ENCODE results near the gene GFRA4.

GFRA4 gene

GRCh38 chr20:3670945-3671344 lies 7.7 kb upstream of the GFRA4 start:
- H3K36me3 ChIP-seq (replicated peaks; ENCODE audit: insufficient read depth, low read length) = no peaks in the 10 kb centered on the region
- peaks cover 44% of the 10 kb centered on the region for H3K27me3 ChIP-seq (replicated peaks; ENCODE audit: insufficient read depth, low read length)

GRCh38 chr20:3670511-3670910 lies 7.3 kb upstream of the GFRA4 start:
- H3K9ac ChIP-seq (ENCODE audit: low read length) = no peak overlapping the region
- H3K36me3 ChIP-seq (replicated peaks; ENCODE audit: insufficient read depth, low read length) = no peaks in the 10 kb centered on the region
- H3K9me2 ChIP-seq (replicated peaks; ENCODE audit: insufficient read depth, low read length) = no peaks in the 10 kb centered on the region
- H2AFZ ChIP-seq (ENCODE audit: low read length) = no peak overlapping the region
- H3K27me3 ChIP-seq (replicated peaks; ENCODE audit: insufficient read depth, low read length) = peaks cover 39% of the 10 kb centered on the region
- no peaks in the 10 kb centered on the region for H4K20me1 ChIP-seq (ENCODE audit: insufficient read depth, low read length)
- H3K79me2 ChIP-seq (ENCODE audit: low read length) = no peaks in the 10 kb centered on the region
- H3K4me2 ChIP-seq (ENCODE audit: low read depth, low read length) = no peak overlapping the region
- no peak overlapping the region for H3K27ac ChIP-seq (ENCODE audit: low read length)
- no peak overlapping the region for H3K4me3 ChIP-seq (ENCODE audit: low read length)
- H3K4me1 ChIP-seq (ENCODE audit: low read length) = peaks cover 8% of the 10 kb centered on the region
- peaks cover 4% of the 10 kb centered on the region for H3F3A ChIP-seq (ENCODE audit: insufficient read depth, low read length)
- no peak for TF ChIP-seq EZH2phosphoT487 (IDR thresholded peaks at IDR 0.05; ENCODE audit: low read length)
- TF ChIP-seq CTCF (IDR thresholded peaks at IDR 0.05; ENCODE audit: low read length) = no peak
- TF ChIP-seq EZH2 (optimal IDR thresholded peaks at IDR 0.05; ENCODE audit: low read depth, low read length) = no peak
- no peak for DNase-seq
- no peaks in the 10 kb centered on the region for H3K9me3 ChIP-seq (replicated peaks; ENCODE audit: insufficient read depth, low read length)

More at GRCh38 chr20:3670945-3671344, 7.7 kb upstream of the GFRA4 start:
- H2AFZ ChIP-seq (ENCODE audit: low read length) = no peak overlapping the region
- H3K9ac ChIP-seq (ENCODE audit: low read length) = no peak overlapping the region
- no peak overlapping the region for H3K4me2 ChIP-seq (ENCODE audit: low read depth, low read length)
- peaks cover 5% of the 10 kb centered on the region for H3K4me1 ChIP-seq (ENCODE audit: low read length)
- no peaks in the 10 kb centered on the region for H3K9me2 ChIP-seq (replicated peaks; ENCODE audit: insufficient read depth, low read length)
- H3K79me2 ChIP-seq (ENCODE audit: low read length) = no peaks in the 10 kb centered on the region
- no peak for DNase-seq
- H3K4me3 ChIP-seq (ENCODE audit: low read length) = no peak overlapping the region
- peaks cover 4% of the 10 kb centered on the region for H3F3A ChIP-seq (ENCODE audit: insufficient read depth, low read length)
- H4K20me1 ChIP-seq (ENCODE audit: insufficient read depth, low read length) = no peaks in the 10 kb centered on the region
- H3K27ac ChIP-seq (ENCODE audit: low read length) = no peak overlapping the region
- no peaks in the 10 kb centered on the region for H3K9me3 ChIP-seq (replicated peaks; ENCODE audit: insufficient read depth, low read length)
- no peak for TF ChIP-seq EZH2phosphoT487 (IDR thresholded peaks at IDR 0.05; ENCODE audit: low read length)
- no peak for TF ChIP-seq EZH2 (optimal IDR thresholded peaks at IDR 0.05; ENCODE audit: low read depth, low read length)
- TF ChIP-seq CTCF (IDR thresholded peaks at IDR 0.05; ENCODE audit: low read length) = no peak

- no peak for DNase-seq
- Histone ChIP-seq H3K9me2 (replicated peaks; ENCODE audit: insufficient read depth, low read length) (no peaks in the 10 kb centered on the region), H3K36me3 (replicated peaks; ENCODE audit: insufficient read depth, low read length) (no peaks in the 10 kb centered on the region), H3K27ac (ENCODE audit: low read length) (no peak overlapping the region), H3K4me2 (ENCODE audit: low read depth, low read length) (no peak overlapping the region), H4K20me1 (ENCODE audit: insufficient read depth, low read length) (no peaks in the 10 kb centered on the region), H3K4me1 (ENCODE audit: low read length) (peaks cover 12% of the 10 kb centered on the region), H3K27me3 (replicated peaks; ENCODE audit: insufficient read depth, low read length) (peaks cover 33% of the 10 kb centered on the region), H2AFZ (ENCODE audit: low read length) (no peak overlapping the region), H3K9ac (ENCODE audit: low read length) (no peak overlapping the region), H3F3A (ENCODE audit: insufficient read depth, low read length) (peaks cover 4% of the 10 kb centered on the region), H3K4me3 (ENCODE audit: low read length) (no peak overlapping the region), H3K9me3 (replicated peaks; ENCODE audit: insufficient read depth, low read length) (no peaks in the 10 kb centered on the region), H3K79me2 (ENCODE audit: low read length) (no peaks in the 10 kb centered on the region)
- TF ChIP-seq EZH2 (optimal IDR thresholded peaks at IDR 0.05; ENCODE audit: low read depth, low read length) = no peak
- TF ChIP-seq EZH2phosphoT487 (IDR thresholded peaks at IDR 0.05; ENCODE audit: low read length) = no peak
- TF ChIP-seq CTCF (IDR thresholded peaks at IDR 0.05; ENCODE audit: low read length) = no peak
These were observed 6.6 kb upstream of the GFRA4 start for GRCh38 chr20:3669710-3670367.

Measured in MM.1S (cell line).